GM12878 (cell line): ENCODE data around the gene GALNT9.

Experiments
- CTCF ChIP-seq, 3 experiments: IDR thresholded peaks in 2 of 3; conservative IDR thresholded peaks in 1 of 3; 2 replicates each; pipeline ENCODE4 v1.5.1; 2011; ENCODE audit warnings: low read depth in 3 of 3, low read length in 3 of 3, mild to moderate bottlenecking in 3 of 3, control low read depth in 2 of 3, moderate library complexity in 2 of 3, inconsistent platforms in 1 of 3, mixed read lengths in 1 of 3; ENCODE audit not compliant: control insufficient read depth in 2 of 3, insufficient read depth in 1 of 3; ENCODE audit errors: extremely low read depth in 1 of 3
- EP300 ChIP-seq, 2 experiments: fragments of 150-350 bp in 1 of 2; IDR thresholded peaks; 2 replicates each; pipeline ENCODE4 v1.6.1; 2011 to 2012; ENCODE audit warnings: low read depth in 2 of 2, low read length in 2 of 2, borderline replicate concordance in 1 of 2, improper control_type of control experiment in 1 of 2, inconsistent platforms in 1 of 2; ENCODE audit not compliant: control insufficient read depth in 1 of 2
- NR2F1 ChIP-seq: fragments of 450-650 bp; conservative IDR thresholded peaks from 2 replicates; pipeline ENCODE4 v1.6.1; 2017; ENCODE audit warnings: mild to moderate bottlenecking
- POLR2AphosphoS5 ChIP-seq: IDR thresholded peaks from 2 replicates; pipeline ENCODE4 v1.6.1; 2011; ENCODE audit warnings: mild to moderate bottlenecking, low read length, inconsistent platforms

GRCh38 chr12:132280406-132280805 lies 49.0 kb downstream of the GALNT9 start:
- TF ChIP-seq NR2F1: no peak
- no peak for TF ChIP-seq CTCF (IDR thresholded peaks at IDR 0.05 in 2 of 3, conservative IDR thresholded peaks at IDR 0.05 in 1 of 3; ENCODE audit: control insufficient read depth in 2 of 3, extremely low read depth in 1 of 3, insufficient read depth in 1 of 3, low read depth in 3 of 3, low read length in 3 of 3)
- no peak for TF ChIP-seq POLR2AphosphoS5
- no peak for TF ChIP-seq EP300 (IDR thresholded peaks at IDR 0.05; ENCODE audit: borderline replicate concordance in 1 of 2, control insufficient read depth in 1 of 2, low read depth in 2 of 2, low read length in 2 of 2)
